Transverse colon (tissue), 4 donors: Measurements from ENCODE around the gene HMG20A.

Experiments used
- CTCF ChIP-seq, 5 experiments: fragments of 200-600 bp in 3 of 5; fragments of 450-650 bp in 2 of 5; sonication (generic) in 3 of 5; IDR thresholded peaks; 1 replicate in 2 of 5; 2 replicates in 3 of 5; pipeline ENCODE4 v1.5.1; 2016 to 2017; ENCODE audit warnings: antibody characterized with exemption in 5 of 5, inconsistent platforms in 3 of 5, mild to moderate bottlenecking in 2 of 5, moderate library complexity in 1 of 5
- POLR2A ChIP-seq: fragments of 450-650 bp; IDR thresholded peaks from one replicate; pipeline ENCODE4 v1.6.1; 2016; ENCODE audit warnings: antibody characterized with exemption, mild to moderate bottlenecking, moderate library complexity
- POLR2AphosphoS5 ChIP-seq, 3 donors: sonication (generic); formaldehyde crosslinking; IDR thresholded peaks; one replicate each; pipeline ENCODE4 v1.6.1; 2016; ENCODE audit warnings: antibody characterized with exemption in 3 of 3

- no peak for TF ChIP-seq POLR2AphosphoS5 (IDR thresholded peaks at IDR 0.05)
- no peak for TF ChIP-seq CTCF (IDR thresholded peaks at IDR 0.05)
- TF ChIP-seq POLR2A, result no peak
These were observed 82.6 kb downstream of the HMG20A start for GRCh38 chr15:77503240-77503639.
